HG03571 (cell line): ENCODE measurements around the gene PSMC3IP.
"Not testable (repeated sequence)": the region's sequence is repeated elsewhere in the genome, so short reads cannot be mapped to it uniquely, and the experiment has no call there.

Experiments used
- ATAC-seq: cut with Tn5 transposase; IDR thresholded peaks from one replicate; pipeline ENCODE4 v1.9.1; 2021; ENCODE audit not compliant: unreplicated experiment

The PSMC3IP gene

GRCh38 chr17:42541041-42541833, 36.3 kb downstream of the PSMC3IP start:
- ATAC-seq, result no peak

DNA sequence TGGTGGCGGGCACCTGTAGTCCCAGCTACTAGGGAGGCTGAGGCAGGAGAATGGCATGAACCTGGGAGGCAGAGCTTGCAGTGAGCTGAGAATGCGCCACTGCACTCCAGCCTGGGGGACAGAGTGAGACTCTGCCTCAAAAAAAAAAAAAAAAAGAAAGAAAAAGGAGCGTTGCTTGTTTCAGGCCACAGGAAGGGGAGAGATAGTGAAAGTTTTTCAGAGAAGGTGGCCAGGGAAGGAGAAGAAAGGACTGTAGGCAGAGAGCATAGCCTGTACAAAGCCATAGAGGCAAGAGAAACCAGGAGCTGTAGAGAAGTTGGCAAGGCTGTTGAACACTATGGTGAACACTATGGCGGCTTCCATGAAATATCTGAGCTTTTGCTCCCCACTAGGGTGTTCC, 37.0 kb downstream of the PSMC3IP start:
- ATAC-seq, result not testable (repeated sequence)

DNA sequence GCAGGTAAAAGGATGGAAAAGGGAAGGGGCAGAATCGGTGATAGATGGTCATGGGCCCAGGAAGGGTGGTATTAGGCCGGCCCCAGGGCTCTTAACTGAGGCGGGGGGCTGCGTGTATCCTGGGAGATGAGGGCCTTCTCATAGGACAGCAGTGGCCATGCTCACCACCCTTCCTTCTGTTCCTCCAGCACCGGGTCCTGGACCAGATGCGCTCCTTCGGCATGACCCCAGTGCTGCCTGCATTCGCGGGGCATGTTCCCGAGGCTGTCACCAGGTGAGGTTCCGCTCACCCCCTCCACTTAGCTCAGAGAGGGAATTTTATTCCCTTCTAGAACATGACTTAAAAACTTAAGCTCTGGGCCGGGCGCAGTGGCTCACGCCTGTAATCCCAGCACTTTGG, 39.0 kb downstream of the PSMC3IP start:
- ATAC-seq, result no peak

DNA sequence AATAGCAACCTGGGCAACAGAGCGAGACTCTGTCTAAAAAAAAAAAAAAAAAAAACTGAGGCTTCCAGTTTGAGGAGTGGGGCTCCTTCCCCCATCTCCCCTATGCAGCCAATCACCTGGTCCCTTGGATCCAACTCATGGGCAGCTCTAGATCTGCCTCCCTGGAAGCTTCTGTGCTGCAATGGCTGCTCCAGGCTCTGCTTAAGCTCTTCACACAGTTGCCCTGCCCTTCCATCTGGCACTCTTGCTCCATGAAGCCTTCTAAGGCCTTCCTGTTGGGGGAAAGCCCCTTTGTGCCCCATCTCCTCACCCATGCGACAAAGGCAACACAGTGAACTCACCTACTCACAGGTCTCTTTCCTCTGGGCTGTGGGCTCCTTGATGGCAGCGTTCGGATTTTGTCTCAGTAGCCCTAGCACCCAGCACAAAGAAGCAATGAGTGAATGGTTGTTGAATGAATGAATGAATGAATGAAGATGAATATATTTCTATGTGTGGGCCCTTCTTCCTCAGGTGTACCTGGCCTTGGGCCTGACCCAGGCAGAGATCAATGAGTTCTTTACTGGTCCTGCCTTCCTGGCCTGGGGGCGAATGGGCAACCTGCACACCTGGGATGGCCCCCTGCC, 39.6 kb downstream of the PSMC3IP start:
- no peak for ATAC-seq

- no peak for ATAC-seq
These were observed 40.2 kb downstream of the PSMC3IP start for GRCh38 chr17:42537156-42537805.

DNA sequence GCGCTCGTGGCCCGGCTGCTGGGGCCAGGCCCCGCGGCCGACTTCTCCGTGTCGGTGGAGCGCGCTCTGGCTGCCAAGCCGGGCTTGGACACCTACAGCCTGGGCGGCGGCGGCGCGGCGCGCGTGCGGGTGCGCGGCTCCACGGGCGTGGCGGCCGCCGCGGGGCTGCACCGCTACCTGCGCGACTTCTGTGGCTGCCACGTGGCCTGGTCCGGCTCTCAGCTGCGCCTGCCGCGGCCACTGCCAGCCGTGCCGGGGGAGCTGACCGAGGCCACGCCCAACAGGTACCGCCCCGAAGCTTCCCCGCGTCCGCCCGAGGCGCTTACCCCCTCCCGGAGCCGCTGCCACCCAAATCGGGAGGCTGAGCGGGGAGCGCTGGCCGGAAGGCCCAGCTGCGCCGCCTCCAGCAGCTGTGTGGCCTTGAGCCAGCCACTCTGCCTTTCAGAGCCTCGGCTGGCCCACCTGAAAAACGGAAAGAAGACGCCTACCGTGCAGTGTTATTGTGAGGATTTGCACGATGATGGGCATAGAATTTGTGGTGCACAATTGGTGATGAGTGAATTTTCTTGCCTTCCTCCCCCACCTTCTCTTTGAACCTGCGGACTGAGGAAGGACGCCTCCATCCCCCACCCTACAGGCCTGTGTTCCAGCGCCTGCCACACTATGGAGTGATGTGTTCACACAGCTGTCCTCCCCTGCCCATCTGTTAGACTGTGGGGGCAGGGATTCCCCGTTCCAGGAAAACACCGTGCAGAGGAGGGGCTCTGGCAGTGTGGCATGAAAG, 41.0 kb downstream of the PSMC3IP start:
- peak; percentile 59 for ATAC-seq

DNA sequence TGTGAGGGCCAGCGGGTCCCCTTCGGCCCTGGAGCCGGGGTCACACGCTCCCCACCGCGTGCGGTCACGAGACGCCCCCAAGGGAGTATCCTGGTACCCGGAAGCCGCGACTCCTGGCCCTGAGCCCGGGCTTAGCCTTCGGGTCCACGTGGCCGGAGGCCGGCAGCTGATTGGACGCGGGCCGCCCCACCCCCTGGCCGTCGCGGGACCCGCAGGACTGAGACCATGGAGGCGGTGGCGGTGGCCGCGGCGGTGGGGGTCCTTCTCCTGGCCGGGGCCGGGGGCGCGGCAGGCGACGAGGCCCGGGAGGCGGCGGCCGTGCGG, 41.5 kb downstream of the PSMC3IP start, which contains the start of gene NAGLU:
NAGLU (plus strand) TSS at position 194 of the 324 bp plus-strand sequence; CDS start at position 226, 32 bp downstream.
- peak; percentile 67 for ATAC-seq

- ATAC-seq, result no peak
These were observed 42.1 kb downstream of the PSMC3IP start for GRCh38 chr17:42535155-42536047.

- ATAC-seq, result no peak
These were observed 45.8 kb downstream of the PSMC3IP start for GRCh38 chr17:42531455-42532354.

- ATAC-seq, result no peak
These were observed 46.5 kb downstream of the PSMC3IP start for GRCh38 chr17:42530952-42531454.

GRCh38 chr17:42529061-42529460, 48.5 kb downstream of the PSMC3IP start:
- no peak for ATAC-seq

DNA sequence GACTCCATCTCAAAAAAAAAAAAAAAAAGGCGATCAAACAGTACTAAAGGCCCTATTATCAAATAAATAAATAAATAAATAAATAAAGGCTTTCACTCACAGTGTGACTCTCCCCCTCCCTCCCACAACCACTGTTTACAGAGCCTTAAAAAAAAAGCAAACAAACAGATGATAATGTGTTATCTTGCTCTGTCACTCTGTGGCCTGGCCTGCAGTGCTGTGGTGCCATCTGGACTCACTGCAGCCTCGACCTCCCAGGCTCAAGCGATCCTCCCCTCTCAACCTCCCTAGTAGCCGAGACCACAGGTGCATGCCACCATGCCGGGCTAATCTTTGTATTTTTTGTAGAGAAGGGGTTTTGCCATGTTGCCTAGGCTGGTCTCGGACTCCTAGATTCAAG, 49.6 kb downstream of the PSMC3IP start:
- no peak for ATAC-seq

DNA sequence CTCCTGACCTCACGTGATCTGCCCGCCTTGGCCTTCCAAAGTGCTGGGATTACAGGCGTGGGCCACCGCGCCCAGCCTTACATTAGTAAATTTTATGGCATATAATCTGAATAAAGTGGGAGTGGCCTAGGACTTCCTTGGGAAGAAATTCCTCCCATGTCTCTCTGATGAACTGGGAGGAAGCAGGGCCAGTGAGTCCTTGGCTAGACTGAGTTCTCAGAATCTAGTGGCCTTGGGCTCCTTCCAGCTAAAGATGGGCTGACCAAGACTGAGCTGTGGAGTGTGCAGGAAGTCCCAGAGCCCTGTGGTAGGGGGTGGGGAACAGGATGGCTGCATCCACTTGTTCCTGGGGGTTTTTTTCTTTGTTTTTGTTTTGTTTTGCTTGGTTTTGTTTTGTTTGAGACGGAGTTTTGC, 51.5 kb downstream of the PSMC3IP start:
- no peak for ATAC-seq

DNA sequence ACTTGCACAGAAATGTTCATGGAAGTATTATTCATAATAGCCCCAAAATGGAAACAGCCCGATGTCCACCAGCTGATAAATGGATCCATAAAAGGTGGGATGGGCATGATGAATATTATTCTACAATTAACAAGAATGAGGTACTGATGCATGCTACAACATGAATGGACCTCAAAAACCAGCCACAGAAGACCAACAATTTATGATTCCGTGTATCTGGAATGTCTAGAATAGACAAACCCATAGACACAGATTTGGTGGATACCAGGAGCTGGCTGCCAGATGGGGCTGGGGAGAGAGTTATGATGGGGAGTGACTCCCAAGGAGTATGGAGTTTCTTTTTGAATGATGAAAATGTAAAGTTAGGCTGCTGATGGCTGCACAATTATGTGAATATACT, 52.3 kb downstream of the PSMC3IP start:
- no peak for ATAC-seq

DNA sequence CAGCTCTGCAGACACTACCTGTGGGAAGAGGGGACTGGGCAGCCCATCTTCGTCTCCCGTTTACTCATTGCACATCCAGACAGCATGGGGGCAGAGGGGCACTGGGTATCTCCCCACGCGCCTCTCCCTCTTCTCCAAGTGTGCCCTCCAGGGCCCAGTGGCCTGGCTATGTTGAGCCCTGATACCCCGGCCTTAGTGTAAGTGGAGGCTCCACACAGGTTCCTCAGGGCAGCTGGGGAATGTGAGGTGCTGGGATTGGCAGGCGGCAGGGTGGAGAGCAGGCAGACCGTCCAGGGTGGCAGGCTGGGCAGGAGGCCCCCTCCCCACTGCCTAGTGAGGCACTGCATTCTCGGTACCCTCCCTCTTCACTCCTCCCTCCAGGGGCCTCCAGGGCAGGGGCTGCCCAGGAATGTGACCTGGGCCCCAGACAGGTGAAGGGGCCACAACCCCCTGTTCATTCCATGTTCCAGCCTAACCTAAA, 54.7 kb downstream of the PSMC3IP start:
- no peak for ATAC-seq
